Tibial artery (tissue), 4 donors: ENCODE results near the gene SUN2.

Source experiments
- DNase-seq, 2 donors: peaks; one replicate each; pipeline ENCODE4 v3.0.0-alpha.2; 2019
- H3K27ac ChIP-seq, 2 donors: fragments of 200-600 bp; sonication (generic) in 1 of 2; 1 replicate in 1 of 2; 2 replicates in 1 of 2; pipeline ENCODE4 v1.5.1; 2018 to 2019; ENCODE audit warnings: mild to moderate bottlenecking in 1 of 2
- H3K27me3 ChIP-seq, 2 donors: fragments of 200-600 bp; sonication (generic) in 1 of 2; one replicate each; pipeline versions ENCODE4 v1.5.1 to v1.6.0; 2016 to 2019
- H3K36me3 ChIP-seq, 3 donors: fragments of 200-600 bp; sonication (generic) in 2 of 3; one replicate each; pipeline ENCODE4 v1.5.1; 2016 to 2019; ENCODE audit warnings: mild to moderate bottlenecking in 2 of 3
- H3K4me1 ChIP-seq, 4 donors: fragments of 200-600 bp; sonication (generic) in 2 of 4; 1 replicate in 3 of 4; 2 replicates in 1 of 4; pipeline ENCODE4 v1.5.1; 2016 to 2019
- H3K4me3 ChIP-seq, 2 donors: fragments of 200-600 bp; sonication (generic) in 1 of 2; 1 replicate in 1 of 2; 2 replicates in 1 of 2; pipeline ENCODE4 v1.5.1; 2018 to 2019; ENCODE audit warnings: mild to moderate bottlenecking in 2 of 2
- H3K9me3 ChIP-seq, 3 donors: fragments of 200-600 bp; sonication (generic) in 1 of 3; one replicate each; pipeline ENCODE4 v1.5.1; 2016 to 2019
- CTCF ChIP-seq, 2 experiments: fragments of 200-600 bp in 1 of 2; fragments of 450-650 bp in 1 of 2; IDR thresholded peaks; one replicate each; pipeline ENCODE4 v1.5.1; 2017 to 2019; ENCODE audit warnings: antibody characterized with exemption in 2 of 2, mild to moderate bottlenecking in 1 of 2, moderate library complexity in 1 of 2
- intact Hi-C: fragments of 100-400 bp; cut with DNase I; formaldehyde crosslinking; loops from one replicate; pipeline ENCODE4 v1.15.0; 2023; ENCODE audit warnings: low total_unique reads

Gene SUN2

GRCh38 chr22:38718414-38718813 is 37.4 kb downstream of the SUN2 start:
- H3K36me3 ChIP-seq = peaks cover 38 to 68% (median 46%) of the 10 kb centered on the region in 3 donors
- no peak overlapping the region for H3K4me3 ChIP-seq
- H3K4me1 ChIP-seq = peaks cover 0 to 18% (median 16%) of the 10 kb centered on the region in 4 donors
- intact Hi-C loops = no loop called here
- H3K27ac ChIP-seq = peak overlapping the region; percentile 44
- peak; percentile 71 to 85 for DNase-seq
- no peaks in the 10 kb centered on the region for H3K27me3 ChIP-seq
- no peaks in the 10 kb centered on the region for H3K9me3 ChIP-seq
- TF ChIP-seq CTCF (IDR thresholded peaks at IDR 0.05) = peak; percentile 72 to 87

- Histone ChIP-seq H3K27ac (no peak overlapping the region), H3K4me1 (peaks cover 0 to 30% (median 16%) of the 10 kb centered on the region in 4 donors)
- intact Hi-C loops = no loop called here
Measured at GRCh38 chr22:38717244-38717643, 38.6 kb downstream of the SUN2 start.

GRCh38 chr22:38716826-38717225 is 39.0 kb downstream of the SUN2 start:
- Histone ChIP-seq H3K4me1 (peaks cover 0 to 33% (median 16%) of the 10 kb centered on the region in 4 donors), H3K4me3 (no peak overlapping the region), H3K36me3 (peaks cover 22 to 56% (median 31%) of the 10 kb centered on the region in 3 donors), H3K27ac (no peak overlapping the region), H3K27me3 (no peaks in the 10 kb centered on the region), H3K9me3 (no peaks in the 10 kb centered on the region)
- intact Hi-C loops = no loop called here
- no peak for DNase-seq
- TF ChIP-seq CTCF (IDR thresholded peaks at IDR 0.05) = no peak

More at GRCh38 chr22:38717244-38717643, 38.6 kb downstream of the SUN2 start:
- Histone ChIP-seq H3K4me3 (no peak overlapping the region), H3K27me3 (no peaks in the 10 kb centered on the region), H3K36me3 (peaks cover 26 to 60% (median 35%) of the 10 kb centered on the region in 3 donors), H3K9me3 (no peaks in the 10 kb centered on the region)
- DNase-seq = no peak
- no peak for TF ChIP-seq CTCF (IDR thresholded peaks at IDR 0.05)

GRCh38 chr22:38716271-38716670 is 39.5 kb downstream of the SUN2 start:
- no peak for DNase-seq
- H3K27me3 ChIP-seq = no peaks in the 10 kb centered on the region
- no peak overlapping the region for H3K4me3 ChIP-seq
- peaks cover 19 to 51% (median 26%) of the 10 kb centered on the region in 3 donors for H3K36me3 ChIP-seq
- intact Hi-C loops = no loop called here
- no peak for TF ChIP-seq CTCF (IDR thresholded peaks at IDR 0.05)
- no peak overlapping the region for H3K27ac ChIP-seq
- no peaks in the 10 kb centered on the region for H3K9me3 ChIP-seq
- H3K4me1 ChIP-seq = peaks cover 0 to 36% (median 16%) of the 10 kb centered on the region in 4 donors

GRCh38 chr22:38715852-38716251 is 39.9 kb downstream of the SUN2 start:
- intact Hi-C loops = no loop called here
- Histone ChIP-seq H3K4me3 (no peak overlapping the region), H3K36me3 (peaks cover 19 to 47% (median 26%) of the 10 kb centered on the region in 3 donors), H3K4me1 (peaks cover 0 to 36% (median 16%) of the 10 kb centered on the region in 4 donors), H3K27me3 (no peaks in the 10 kb centered on the region), H3K27ac (no peak overlapping the region), H3K9me3 (no peaks in the 10 kb centered on the region)
- no peak for DNase-seq
- no peak for TF ChIP-seq CTCF (IDR thresholded peaks at IDR 0.05)
